HG03354 (cell line): ENCODE results near the gene AGPAT2.

Source experiments
- ATAC-seq: cut with Tn5 transposase; IDR thresholded peaks from one replicate; pipeline ENCODE4 v1.9.1; 2021; ENCODE audit warnings: mild to moderate bottlenecking; ENCODE audit not compliant: unreplicated experiment, poor library complexity, severe bottlenecking

AGPAT2 gene

GRCh38 chr9:136676920-136677686 is 10.2 kb downstream of the AGPAT2 start:
- ATAC-seq = no peak

GRCh38 chr9:136676297-136676794 is 10.9 kb downstream of the AGPAT2 start:
- ATAC-seq = no peak

GRCh38 chr9:136675477-136676296 is 11.6 kb downstream of the AGPAT2 start:
- ATAC-seq = no peak

- no peak for ATAC-seq
These were observed 12.4 kb downstream of the AGPAT2 start for GRCh38 chr9:136674786-136675349.

GRCh38 chr9:136673975-136674785 is 13.1 kb downstream of the AGPAT2 start:
- ATAC-seq = no peak

- no peak for ATAC-seq
These were observed 13.9 kb downstream of the AGPAT2 start for GRCh38 chr9:136673088-136673974.

GRCh38 chr9:136672431-136673087 is 14.7 kb downstream of the AGPAT2 start:
- no peak for ATAC-seq

- no peak for ATAC-seq
These were observed 15.4 kb downstream of the AGPAT2 start for GRCh38 chr9:136671646-136672430.

GRCh38 chr9:136671254-136671614 is 16.0 kb downstream of the AGPAT2 start:
- no peak for ATAC-seq

GRCh38 chr9:136670576-136671253 is 16.5 kb downstream of the AGPAT2 start:
- ATAC-seq = no peak

GRCh38 chr9:136669791-136670464 is 17.3 kb downstream of the AGPAT2 start:
- ATAC-seq = no peak

- no peak for ATAC-seq
These were observed 18.1 kb downstream of the AGPAT2 start for GRCh38 chr9:136668983-136669790.

- ATAC-seq = no peak
These were observed 19.1 kb downstream of the AGPAT2 start for GRCh38 chr9:136667940-136668760.

- ATAC-seq = no peak
These were observed 19.9 kb downstream of the AGPAT2 start for GRCh38 chr9:136667214-136667939.
